ENCODE measurements around the gene DES. TPM values are rescaled to one million over a fixed set of nuclear protein-coding genes. Genes with fewer than 3 reads are reported as not detected.

Gene DES
- polyA plus RNA-seq, 1 experiment = 19.8 TPM

GRCh38 chr2:219449609-219450008 is 31.4 kb downstream of the DES start:
- Histone ChIP-seq H3K9me3 (ENCODE audit: control insufficient read depth, insufficient read depth, low read length) (no peaks in the 10 kb centered on the region; the same call in 1 of the 2 replicates), H3K27ac (ENCODE audit: low read depth, low read length) (no peak overlapping the region), H3K4me3 (ENCODE audit: low read depth, low read length) (no peak overlapping the region), H3K27me3 (ENCODE audit: control insufficient read depth, insufficient read depth, low read length) (no peaks in the 10 kb centered on the region)
- no peak for DNase-seq (ENCODE audit: low read depth, low spot score)
- TF ChIP-seq CTCF (IDR thresholded peaks at IDR 0.05; ENCODE audit: low read depth, low read length) = no peak
- ChIA-PET POLR2A (no interaction called here), CTCF (interaction anchor here (1.1 to 1.7 kb wide), 5 partner anchors 9 to 80 kb away, joined by 3 to 11 read pairs (median 4); no protein-coding TSS in a partner anchor)

GRCh38 chr2:219451661-219452360 is 33.6 kb downstream of the DES start:
- POLR2A ChIA-PET = no interaction called here
- DNase-seq (ENCODE audit: low read depth, low spot score) = no peak
- CTCF ChIA-PET = interaction anchor here (1.4 to 1.5 kb wide), 3 partner anchors 8 to 48 kb away, joined by 3 to 7 read pairs (median 4); no protein-coding TSS in a partner anchor

GRCh38 chr2:219452361-219453317 is 34.5 kb downstream of the DES start:
- H3K9me3 ChIP-seq (ENCODE audit: control insufficient read depth, insufficient read depth, low read length) = no peaks in the 10 kb centered on the region; the same call in 1 of the 2 replicates
- H3K4me3 ChIP-seq (ENCODE audit: low read depth, low read length) = no peak overlapping the region

More at GRCh38 chr2:219451661-219452360, 33.6 kb downstream of the DES start:
- no peak for TF ChIP-seq CTCF (IDR thresholded peaks at IDR 0.05; ENCODE audit: low read depth, low read length)
- H3K27me3 ChIP-seq (ENCODE audit: control insufficient read depth, insufficient read depth, low read length) = no peaks in the 10 kb centered on the region
- H3K27ac ChIP-seq (ENCODE audit: low read depth, low read length) = peak overlapping the region; percentile 99
- no peaks in the 10 kb centered on the region; the same call in 1 of the 2 replicates for H3K9me3 ChIP-seq (ENCODE audit: control insufficient read depth, insufficient read depth, low read length)
- H3K4me3 ChIP-seq (ENCODE audit: low read depth, low read length) = no peak overlapping the region

More at GRCh38 chr2:219452361-219453317, 34.5 kb downstream of the DES start:
- peak; percentile 85 for DNase-seq (ENCODE audit: low read depth, low spot score)
- Histone ChIP-seq H3K27ac (ENCODE audit: low read depth, low read length) (peak overlapping the region; percentile 99), H3K27me3 (ENCODE audit: control insufficient read depth, insufficient read depth, low read length) (no peaks in the 10 kb centered on the region)
- POLR2A ChIA-PET = interaction anchor here (0.6 to 1.8 kb wide), 10 partner anchors 10 to 47 kb away, joined by 3 to 8 read pairs (median 5); no protein-coding TSS in a partner anchor
- TF ChIP-seq CTCF (IDR thresholded peaks at IDR 0.05; ENCODE audit: low read depth, low read length) = no peak
- CTCF ChIA-PET = interaction anchor here (0.9 to 6.4 kb wide), 12 partner anchors 11 to 157 kb away, joined by 3 to 29 read pairs (median 4); a partner anchor contains a TSS
